HCT116 (cell line): ENCODE data around the gene LRP4. TPM values are rescaled to one million over a fixed set of nuclear protein-coding genes. Genes with fewer than 3 reads are reported as not detected.

ENCODE experiments used
- ATAC-seq: fragments of 200-7000 bp; cut with Tn5 transposase; 2 replicates; pipeline ENCODE4 v1.9.1; 2020; ENCODE audit warnings: mild to moderate bottlenecking, moderate library complexity
- BruUV-seq: library from RNA; stranded (reverse); fragments of 400-500 nt; replicated peaks from 2 replicates; lab custom pipeline; 2021; lab: Mats Ljungman, UMichigan
- CTCF ChIA-PET: fragments of 300-600 bp; sonication (Branson Sonifier 250); formaldehyde crosslinking; loops from one replicate; lab custom pipeline; 2021; ENCODE audit warnings: antibody characterized with exemption; lab: Charles Lee
- POLR2A ChIA-PET: fragments of 300-600, 350-600 bp; sonication (Branson Sonifier 250); formaldehyde crosslinking; loops from one replicate; lab custom pipeline; 2021; ENCODE audit warnings: antibody characterized with exemption; lab: Charles Lee
- RAD21 ChIA-PET, 2 experiments: fragments of 300-600 bp; sonication (Branson Sonifier 250); formaldehyde crosslinking; loops; one replicate each; lab custom pipeline; 2023; ENCODE audit warnings: low total read pairs in 2 of 2; ENCODE audit not compliant: uncharacterized antibody in 2 of 2, unreplicated experiment in 2 of 2, low non-redundant PET in 1 of 2; lab: Charles Lee
- DNase-seq: peaks from one replicate; pipeline ENCODE4 v3.0.0-alpha.2; 2010; ENCODE audit warnings: low read depth, low spot score
- H2AFZ ChIP-seq: fragments of 200-600 bp; shearing (Covaris generic), sonication (generic); 2 replicates; pipeline ENCODE4 v1.6.1; 2017; ENCODE audit warnings: low read depth, mixed run types, mixed read lengths, antibody characterized with exemption, low read length; ENCODE audit not compliant: poor library complexity, severe bottlenecking
- H3K27ac ChIP-seq: 2 replicates; pipeline ENCODE4 v1.5.1; 2012; ENCODE audit warnings: low read depth, low read length
- H3K27me3 ChIP-seq: fragments of 200-600 bp; sonication (generic); 2 replicates; pipeline ENCODE4 v1.6.1; 2016; ENCODE audit warnings: mixed run types, low read length, mixed read lengths; ENCODE audit not compliant: insufficient read depth
- H3K36me3 ChIP-seq, 2 experiments: fragments of 200-500 bp in 1 of 2; fragments of 200-600 bp in 1 of 2; sonication (Bioruptor generic) in 1 of 2; sonication (generic) in 1 of 2; 2 replicates each; pipeline versions ENCODE4 v1.5.1 to v1.6.1; 2014 to 2016; ENCODE audit warnings: low read length in 2 of 2, inconsistent platforms in 1 of 2, mixed read lengths in 1 of 2, mixed run types in 1 of 2; ENCODE audit not compliant: insufficient read depth in 2 of 2, control insufficient read depth in 1 of 2
- H3K4me1 ChIP-seq, 2 experiments: fragments of 200-600 bp in 1 of 2; sonication (generic) in 1 of 2; 2 replicates each; pipeline versions ENCODE4 v1.5.1 to v1.6.1; 2012 to 2017; ENCODE audit warnings: low read length in 2 of 2, inconsistent platforms in 1 of 2, mild to moderate bottlenecking in 1 of 2, mixed read lengths in 1 of 2, mixed run types in 1 of 2, moderate library complexity in 1 of 2; ENCODE audit not compliant: insufficient read depth in 2 of 2, control insufficient read depth in 1 of 2
- H3K4me2 ChIP-seq: fragments of 200-600 bp; sonication (generic); 2 replicates; pipeline ENCODE4 v1.6.1; 2017; ENCODE audit warnings: mixed run types, low read length, mixed read lengths
- H3K4me3 ChIP-seq, 2 experiments: fragments of 200-600 bp in 1 of 2; sonication (generic) in 1 of 2; replicated peaks in 1 of 2; 2 replicates each; pipeline ENCODE4 v1.5.1; 2011 to 2016; ENCODE audit warnings: low read length in 2 of 2, control low read depth in 1 of 2, low read depth in 1 of 2, mild to moderate bottlenecking in 1 of 2, mixed read lengths in 1 of 2, mixed run types in 1 of 2
- H3K79me2 ChIP-seq: fragments of 200-600 bp; sonication (generic); 2 replicates; pipeline ENCODE4 v1.6.1; 2017; ENCODE audit warnings: mild to moderate bottlenecking, mixed run types, low read length, moderate library complexity, mixed read lengths; ENCODE audit not compliant: insufficient read depth
- H3K9ac ChIP-seq: fragments of 200-600 bp; sonication (generic); 2 replicates; pipeline ENCODE4 v1.6.1; 2016; ENCODE audit warnings: low read length, mixed read lengths
- H3K9me2 ChIP-seq: fragments of 200-600 bp; sonication (generic), shearing (Covaris generic); 2 replicates; pipeline ENCODE4 v1.6.1; 2017; ENCODE audit warnings: mixed run types, mild to moderate bottlenecking, moderate library complexity; ENCODE audit not compliant: insufficient read depth
- H3K9me3 ChIP-seq, 2 experiments: fragments of 200-500 bp in 1 of 2; fragments of 200-600 bp in 1 of 2; sonication (Bioruptor generic) in 1 of 2; sonication (generic) in 1 of 2; 2 replicates each; pipeline ENCODE4 v1.6.1; 2014 to 2017; ENCODE audit warnings: low read length in 2 of 2, mixed read lengths in 2 of 2, inconsistent platforms in 1 of 2, low read depth in 1 of 2, mild to moderate bottlenecking in 1 of 2, mixed run types in 1 of 2, moderate library complexity in 1 of 2; ENCODE audit not compliant: control insufficient read depth in 1 of 2, insufficient read depth in 1 of 2
- H4K20me1 ChIP-seq: fragments of 200-600 bp; sonication (generic), shearing (Covaris generic); 2 replicates; pipeline ENCODE4 v1.6.1; 2017; ENCODE audit warnings: mixed run types, mild to moderate bottlenecking, moderate library complexity; ENCODE audit not compliant: insufficient read depth
- CBX3 ChIP-seq: IDR thresholded peaks from 2 replicates; pipeline ENCODE4 v1.6.1; 2012; ENCODE audit warnings: low read depth
- ELF1 ChIP-seq: IDR thresholded peaks from 2 replicates; pipeline ENCODE4 v1.6.1; 2012; ENCODE audit warnings: low read depth, borderline replicate concordance
- EZH2phosphoT487 ChIP-seq: fragments of 200-600 bp; IDR thresholded peaks from 2 replicates; pipeline ENCODE4 v1.6.1; 2018; ENCODE audit warnings: antibody characterized with exemption, borderline replicate concordance
- JUND ChIP-seq: IDR thresholded peaks from 2 replicates; pipeline ENCODE4 v1.6.1; 2012
- SP1 ChIP-seq: IDR thresholded peaks from 2 replicates; pipeline ENCODE4 v1.6.1; 2012; ENCODE audit warnings: low read depth
- SRF ChIP-seq: IDR thresholded peaks from 2 replicates; pipeline ENCODE4 v1.6.1; 2012; ENCODE audit warnings: low read depth
- intact Hi-C: fragments of 100-400 bp; cut with micrococcal nuclease; formaldehyde crosslinking; loops from 2 replicates; pipeline ENCODE4 v1.10.0; 2022
- total RNA-seq: library from RNA; stranded (reverse); gene quantifications from one replicate; pipeline ENCODE4 v1.2.1, GENCODE V29; 2021; ENCODE audit not compliant: unreplicated experiment
- TF ChIP-seq, protein P1 (sequence below): IDR thresholded peaks from 2 replicates; pipeline ENCODE4 v1.6.1; 2012
- TF ChIP-seq, protein P2 (sequence below): IDR thresholded peaks from 2 replicates; pipeline ENCODE4 v1.6.1; 2012; ENCODE audit warnings: low read depth

The LRP4 gene
- total RNA-seq, 1 experiment from 2014 or later = 7.4 TPM

DNA sequence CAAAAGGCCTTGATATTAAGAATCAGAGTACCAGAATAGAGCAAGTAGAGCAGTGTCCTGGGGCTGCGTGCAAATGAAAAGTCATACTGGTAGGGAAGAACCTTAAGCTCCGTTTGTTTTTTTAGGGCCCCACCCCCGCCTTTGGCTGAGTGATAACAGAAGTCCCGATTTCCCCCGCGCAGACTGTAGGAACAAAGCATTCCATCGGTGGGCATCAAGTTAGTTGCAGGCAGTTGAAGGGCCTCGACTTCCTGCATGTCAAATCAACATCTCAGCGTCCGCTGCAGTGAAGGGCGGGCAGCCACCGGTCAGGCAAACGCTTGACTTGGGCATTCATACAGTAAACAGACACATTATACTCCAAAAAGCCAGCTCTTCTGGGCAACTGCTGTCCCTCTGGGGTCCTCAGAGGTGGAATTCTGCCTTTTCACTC is 11.7 kb downstream of the LRP4 start:
- no TSS peak for BruUV-seq
- H4K20me1 ChIP-seq = no peaks in the 10 kb centered on the region
- TF ChIP-seq CBX3 (no peak), JUND (no peak), ELF1 (no peak), SRF (no peak), SP1 (no peak), EZH2phosphoT487 (no peak)
- TF ChIP-seq, protein P1, sequence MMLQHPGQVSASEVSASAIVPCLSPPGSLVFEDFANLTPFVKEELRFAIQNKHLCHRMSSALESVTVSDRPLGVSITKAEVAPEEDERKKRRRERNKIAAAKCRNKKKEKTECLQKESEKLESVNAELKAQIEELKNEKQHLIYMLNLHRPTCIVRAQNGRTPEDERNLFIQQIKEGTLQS = no peak
- TF ChIP-seq, protein P2, sequence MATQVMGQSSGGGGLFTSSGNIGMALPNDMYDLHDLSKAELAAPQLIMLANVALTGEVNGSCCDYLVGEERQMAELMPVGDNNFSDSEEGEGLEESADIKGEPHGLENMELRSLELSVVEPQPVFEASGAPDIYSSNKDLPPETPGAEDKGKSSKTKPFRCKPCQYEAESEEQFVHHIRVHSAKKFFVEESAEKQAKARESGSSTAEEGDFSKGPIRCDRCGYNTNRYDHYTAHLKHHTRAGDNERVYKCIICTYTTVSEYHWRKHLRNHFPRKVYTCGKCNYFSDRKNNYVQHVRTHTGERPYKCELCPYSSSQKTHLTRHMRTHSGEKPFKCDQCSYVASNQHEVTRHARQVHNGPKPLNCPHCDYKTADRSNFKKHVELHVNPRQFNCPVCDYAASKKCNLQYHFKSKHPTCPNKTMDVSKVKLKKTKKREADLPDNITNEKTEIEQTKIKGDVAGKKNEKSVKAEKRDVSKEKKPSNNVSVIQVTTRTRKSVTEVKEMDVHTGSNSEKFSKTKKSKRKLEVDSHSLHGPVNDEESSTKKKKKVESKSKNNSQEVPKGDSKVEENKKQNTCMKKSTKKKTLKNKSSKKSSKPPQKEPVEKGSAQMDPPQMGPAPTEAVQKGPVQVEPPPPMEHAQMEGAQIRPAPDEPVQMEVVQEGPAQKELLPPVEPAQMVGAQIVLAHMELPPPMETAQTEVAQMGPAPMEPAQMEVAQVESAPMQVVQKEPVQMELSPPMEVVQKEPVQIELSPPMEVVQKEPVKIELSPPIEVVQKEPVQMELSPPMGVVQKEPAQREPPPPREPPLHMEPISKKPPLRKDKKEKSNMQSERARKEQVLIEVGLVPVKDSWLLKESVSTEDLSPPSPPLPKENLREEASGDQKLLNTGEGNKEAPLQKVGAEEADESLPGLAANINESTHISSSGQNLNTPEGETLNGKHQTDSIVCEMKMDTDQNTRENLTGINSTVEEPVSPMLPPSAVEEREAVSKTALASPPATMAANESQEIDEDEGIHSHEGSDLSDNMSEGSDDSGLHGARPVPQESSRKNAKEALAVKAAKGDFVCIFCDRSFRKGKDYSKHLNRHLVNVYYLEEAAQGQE = no peak
- intact Hi-C loops = no loop called here
- H3K4me1 ChIP-seq = no peaks in the 10 kb centered on the region
- no peak overlapping the region for H3K9ac ChIP-seq
- H3K79me2 ChIP-seq = no peaks in the 10 kb centered on the region
- no peaks in the 10 kb centered on the region for H3K9me2 ChIP-seq
- H3K9me3 ChIP-seq = no peaks in the 10 kb centered on the region
- DNase-seq (no peak), ATAC-seq (no peak)
- no peak overlapping the region for H3K27ac ChIP-seq
- no peaks in the 10 kb centered on the region for H3K36me3 ChIP-seq
- ChIA-PET CTCF (no interaction called here), POLR2A (no interaction called here), RAD21 (no interaction called here)
- no peak overlapping the region for H2AFZ ChIP-seq
- no peak overlapping the region for H3K4me2 ChIP-seq
- no peak overlapping the region for H3K4me3 ChIP-seq
- no peaks in the 10 kb centered on the region for H3K27me3 ChIP-seq
